Breast epithelium (tissue), 4 donors: ENCODE measurements around the gene KCNH4. TPM values are rescaled to one million over a fixed set of nuclear protein-coding genes. Genes with fewer than 3 reads are reported as not detected.
"Not testable (repeated sequence)": the region's sequence is repeated elsewhere in the genome, so short reads cannot be mapped to it uniquely, and the experiment has no call there.

Source experiments
- DNase-seq, 2 donors: peaks; one replicate each; pipeline ENCODE4 v3.0.0-alpha.2; 2019; ENCODE audit warnings: low spot score in 2 of 2
- H3K27ac ChIP-seq, 2 donors: fragments of 200-600 bp; sonication (generic) in 1 of 2; one replicate each; pipeline ENCODE4 v1.5.1; 2016 to 2019; ENCODE audit warnings: mild to moderate bottlenecking in 1 of 2
- H3K27me3 ChIP-seq, 2 donors: fragments of 200-600 bp; sonication (generic) in 1 of 2; one replicate each; pipeline versions ENCODE4 v1.5.1 to v1.6.0; 2017 to 2019; ENCODE audit warnings: control low read depth in 1 of 2, mild to moderate bottlenecking in 1 of 2
- H3K36me3 ChIP-seq: fragments of 200-600 bp; one replicate; pipeline ENCODE4 v1.5.1; 2019
- H3K4me1 ChIP-seq, 2 donors: fragments of 200-600 bp; sonication (generic); one replicate each; pipeline ENCODE4 v1.5.1; 2016 to 2019; ENCODE audit warnings: control low read depth in 1 of 2
- H3K4me3 ChIP-seq, 3 donors: fragments of 200-600 bp; sonication (generic); 1 replicate in 2 of 3; 2 replicates in 1 of 3; pipeline ENCODE4 v1.5.1; 2016 to 2019; ENCODE audit warnings: mild to moderate bottlenecking in 3 of 3, moderate library complexity in 2 of 3
- H3K9me3 ChIP-seq, 2 donors: fragments of 200-600 bp; sonication (generic) in 1 of 2; one replicate each; pipeline ENCODE4 v1.5.1; 2016 to 2019; ENCODE audit warnings: control low read depth in 1 of 2
- CTCF ChIP-seq, 3 donors: fragments of 450-650 bp; IDR thresholded peaks; one replicate each; pipeline ENCODE4 v1.5.1; 2016 to 2017; ENCODE audit warnings: antibody characterized with exemption in 3 of 3, mild to moderate bottlenecking in 3 of 3, moderate library complexity in 3 of 3
- POLR2A ChIP-seq: fragments of 450-650 bp; IDR thresholded peaks from one replicate; pipeline ENCODE4 v1.6.1; 2016; ENCODE audit warnings: antibody characterized with exemption, mild to moderate bottlenecking, moderate library complexity
- POLR2AphosphoS5 ChIP-seq, 3 donors: sonication (generic); formaldehyde crosslinking; IDR thresholded peaks; one replicate each; pipeline ENCODE4 v1.6.1; 2017; ENCODE audit warnings: antibody characterized with exemption in 3 of 3
- intact Hi-C: fragments of 100-400 bp; cut with DNase I; formaldehyde crosslinking; loops from one replicate; pipeline ENCODE4 v1.15.1; 2023; ENCODE audit warnings: low total_unique reads
- total RNA-seq, 3 donors: library from RNA; depleted of rRNA; stranded (reverse); fragments of >200 nt; gene quantifications; one replicate each; pipeline ENCODE4 v1.1.0, GENCODE V29; 2016

Gene KCNH4
- total RNA-seq, 3 donors from 2014 or later = under 0.01 TPM; not detected in 2

GRCh38 chr17:42190491-42191274 lies 9.7 kb upstream of the KCNH4 start:
- Histone ChIP-seq H3K27ac (no peak overlapping the region), H3K27me3 (no peaks in the 10 kb centered on the region), H3K36me3 (no peaks in the 10 kb centered on the region), H3K4me3 (no peak overlapping the region), H3K4me1 (peaks cover 0 to 7% of the 10 kb centered on the region in 2 donors), H3K9me3 (no peaks in the 10 kb centered on the region)
- TF ChIP-seq POLR2AphosphoS5 (IDR thresholded peaks at IDR 0.05) (no peak), CTCF (IDR thresholded peaks at IDR 0.05) (no peak), POLR2A (no peak)
- intact Hi-C loops = no loop called here
- DNase-seq = no peak

GRCh38 chr17:42189651-42189965 lies 8.7 kb upstream of the KCNH4 start:
- Histone ChIP-seq H3K36me3 (no peaks in the 10 kb centered on the region), H3K4me3 (no peak overlapping the region), H3K4me1 (peaks cover 0 to 7% of the 10 kb centered on the region in 2 donors), H3K27me3 (no peaks in the 10 kb centered on the region), H3K27ac (no peak overlapping the region), H3K9me3 (no peaks in the 10 kb centered on the region)
- DNase-seq = no peak
- intact Hi-C loops = no loop called here
- TF ChIP-seq POLR2AphosphoS5 (IDR thresholded peaks at IDR 0.05) = no peak
- no peak for TF ChIP-seq POLR2A
- TF ChIP-seq CTCF (IDR thresholded peaks at IDR 0.05) = no peak

- no peak overlapping the region for H3K27ac ChIP-seq
- H3K27me3 ChIP-seq = no peaks in the 10 kb centered on the region
- TF ChIP-seq CTCF (IDR thresholded peaks at IDR 0.05) (no peak), POLR2AphosphoS5 (IDR thresholded peaks at IDR 0.05) (no peak), POLR2A (no peak)
- H3K9me3 ChIP-seq = no peaks in the 10 kb centered on the region
- peaks cover 0 to 7% of the 10 kb centered on the region in 2 donors for H3K4me1 ChIP-seq
- DNase-seq = no peak
- no peak overlapping the region for H3K4me3 ChIP-seq
- H3K36me3 ChIP-seq = no peaks in the 10 kb centered on the region
- intact Hi-C loops = no loop called here
Observed at GRCh38 chr17:42188749-42189650, 8.1 kb upstream of the KCNH4 start.

- no peak overlapping the region for H3K4me3 ChIP-seq
- TF ChIP-seq POLR2AphosphoS5 (IDR thresholded peaks at IDR 0.05) (no peak), POLR2A (no peak), CTCF (IDR thresholded peaks at IDR 0.05) (no peak)
- intact Hi-C loops = no loop called here
Observed at GRCh38 chr17:42187833-42188232, 6.9 kb upstream of the KCNH4 start.

GRCh38 chr17:42186191-42186590 lies 5.2 kb upstream of the KCNH4 start:
- DNase-seq, H3K4me1 ChIP-seq, H3K36me3 ChIP-seq, intact Hi-C loops, H3K27ac ChIP-seq, H3K9me3 ChIP-seq, H3K4me3 ChIP-seq: not testable (repeated sequence)
- H3K27me3 ChIP-seq = peaks cover 2 to 22% of the 10 kb centered on the region in 2 donors

More at GRCh38 chr17:42187833-42188232, 6.9 kb upstream of the KCNH4 start:
- peaks cover 0 to 6% of the 10 kb centered on the region in 2 donors for H3K27me3 ChIP-seq
- DNase-seq = no peak
- no peaks in the 10 kb centered on the region for H3K9me3 ChIP-seq
- H3K36me3 ChIP-seq = no peaks in the 10 kb centered on the region
- H3K4me1 ChIP-seq = peaks cover 0 to 4% of the 10 kb centered on the region in 2 donors
- H3K27ac ChIP-seq = no peak overlapping the region
